Fibroblast of skin of abdomen (primary cell): Measurements from ENCODE around the gene MLPH.
A peak's percentile ranks its signal among the peaks of the same experiment; 100 is the strongest.

Source experiments
- DNase-seq: peaks from one replicate; pipeline ENCODE4 v3.0.0-alpha.2; 2013

Gene MLPH

GRCh38 chr2:237527233-237527632 is 40.2 kb downstream of the MLPH start:
- DNase-seq: no peak

GRCh38 chr2:237527766-237528165 is 40.7 kb downstream of the MLPH start:
- DNase-seq: no peak

DNA sequence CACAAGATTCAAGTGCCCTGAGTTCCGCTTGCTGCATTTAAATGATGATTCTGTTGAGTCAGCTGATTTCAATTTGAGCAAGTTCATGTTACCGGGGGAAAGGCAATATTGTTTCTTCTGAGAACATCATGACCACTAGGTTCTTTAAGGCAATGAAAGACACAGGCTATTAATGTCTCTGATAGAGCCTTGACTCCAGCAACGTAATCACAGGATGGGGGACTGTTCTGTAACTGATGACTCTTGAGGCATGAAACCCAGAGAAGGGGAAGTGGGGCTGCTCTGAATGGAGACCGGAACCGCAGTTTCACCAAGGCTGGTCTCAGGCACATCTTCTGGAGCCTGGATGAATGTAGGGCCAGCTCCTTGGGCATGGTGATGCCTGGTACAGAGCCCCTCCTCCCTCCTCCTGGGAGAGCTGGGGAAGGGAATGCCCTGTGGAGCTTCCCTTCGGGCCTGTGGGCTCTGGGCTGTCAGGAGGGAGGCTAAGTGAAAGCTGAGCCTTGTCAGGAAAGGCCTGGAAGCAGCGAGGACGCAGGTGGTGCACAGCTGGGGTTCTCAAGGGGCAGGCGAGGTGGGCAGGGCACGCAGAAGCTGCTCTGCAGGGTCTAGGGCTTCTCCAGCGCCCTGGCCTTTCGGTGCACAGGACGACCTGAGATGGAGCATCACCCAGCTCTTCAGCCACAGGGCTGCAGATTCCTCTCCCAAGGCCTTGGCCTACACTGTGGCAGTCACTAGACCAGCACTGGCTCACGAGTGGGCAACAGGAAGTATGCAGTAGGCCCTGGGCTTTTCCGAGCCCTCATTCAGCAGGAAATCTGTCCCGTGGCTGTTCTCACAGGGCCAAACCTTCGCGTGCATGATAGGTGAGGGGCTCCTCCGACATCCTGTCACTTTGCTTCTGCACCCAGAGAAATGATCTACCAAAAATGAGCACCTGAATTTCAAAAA is 42.7 kb downstream of the MLPH start:
- no peak for DNase-seq

DNA sequence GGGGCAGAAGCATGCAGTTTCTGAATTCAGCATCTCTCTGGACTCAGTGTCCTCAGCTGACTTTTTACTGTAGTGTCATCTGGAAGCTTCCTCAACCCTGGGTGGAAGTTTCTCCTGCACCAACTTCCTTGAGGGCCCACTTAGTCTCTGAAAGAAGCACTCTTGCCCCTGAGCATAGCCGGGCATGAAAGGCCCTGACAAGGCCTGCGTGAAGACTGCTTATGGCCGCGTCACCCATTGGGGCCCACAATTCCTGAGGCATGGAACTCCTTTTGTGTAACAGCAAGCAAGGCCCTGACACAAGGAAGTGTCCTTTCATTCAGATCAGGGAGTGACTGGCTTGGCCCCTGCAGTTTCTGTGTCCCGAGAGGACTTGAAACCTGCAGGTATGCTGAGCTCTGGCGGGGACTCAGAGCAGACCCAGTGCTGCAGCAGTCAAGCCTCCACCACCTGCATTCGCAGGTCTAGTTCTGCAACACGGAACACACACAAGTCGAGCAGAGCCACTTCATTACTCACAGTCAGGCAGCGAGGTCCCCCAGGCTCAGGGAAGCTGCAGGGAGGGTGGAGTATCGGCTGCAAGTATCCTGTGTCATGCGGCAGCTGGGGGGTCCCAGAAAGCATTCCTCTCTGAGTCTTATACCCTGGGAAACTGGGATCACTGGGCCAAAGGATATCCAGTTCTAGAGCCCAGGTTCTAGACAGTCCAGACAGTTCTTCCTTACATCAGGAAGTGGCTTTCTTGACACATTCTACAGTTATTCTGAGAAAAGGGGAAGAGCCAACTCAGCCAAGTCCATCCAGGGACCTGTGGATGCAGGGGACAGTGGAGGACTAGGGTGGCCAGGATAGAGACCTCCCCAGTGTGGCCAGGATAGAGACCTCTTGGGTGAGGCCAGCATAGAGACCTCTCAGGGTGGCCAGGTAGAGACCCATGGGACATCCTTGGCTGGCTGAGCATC is 43.7 kb downstream of the MLPH start:
- peak; percentile 13 for DNase-seq

DNA sequence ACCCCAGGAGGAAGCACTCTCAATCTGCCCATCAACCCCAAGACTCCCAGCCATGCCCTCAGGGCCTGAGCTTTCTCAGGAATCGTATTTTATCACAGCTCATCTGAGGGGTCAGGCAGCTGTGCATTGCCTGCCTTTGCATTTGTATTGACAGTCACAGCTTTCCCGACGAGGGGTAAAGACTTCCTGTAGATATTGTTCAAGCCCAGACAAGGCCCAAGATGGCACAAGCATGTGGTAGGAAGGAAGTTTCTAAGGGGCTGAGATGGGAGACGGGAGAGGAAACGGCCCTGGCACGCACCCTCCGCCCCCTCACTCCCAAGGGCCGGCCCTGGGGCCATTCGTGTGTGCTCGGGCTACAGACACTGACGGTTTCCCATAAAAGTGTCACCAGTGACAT is 45.1 kb downstream of the MLPH start:
- no peak for DNase-seq

DNA sequence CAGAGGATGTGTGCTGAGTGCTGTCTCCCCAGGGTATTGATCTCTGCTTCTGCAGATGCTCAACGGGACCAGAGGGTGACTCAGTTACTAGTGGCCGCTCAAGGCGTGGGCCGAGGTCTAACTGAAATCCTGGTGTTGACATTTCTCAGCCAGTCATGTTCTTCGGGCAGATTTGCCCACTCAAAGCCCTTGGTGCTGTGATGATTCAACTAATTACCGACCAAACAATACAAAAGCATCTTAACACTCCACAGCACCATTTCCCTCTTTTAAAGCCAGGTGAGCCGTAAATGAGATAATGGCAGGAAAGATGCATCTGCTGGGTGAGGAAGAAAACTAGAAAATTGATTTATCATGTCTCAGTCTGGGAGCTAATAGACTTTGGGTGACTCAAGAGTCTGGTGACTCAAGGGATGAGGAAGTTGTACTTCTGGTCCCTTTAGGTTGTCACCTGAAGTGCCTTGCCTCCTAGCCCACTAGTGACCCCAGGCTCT is 46.7 kb downstream of the MLPH start:
- peak; percentile 9 for DNase-seq

DNA sequence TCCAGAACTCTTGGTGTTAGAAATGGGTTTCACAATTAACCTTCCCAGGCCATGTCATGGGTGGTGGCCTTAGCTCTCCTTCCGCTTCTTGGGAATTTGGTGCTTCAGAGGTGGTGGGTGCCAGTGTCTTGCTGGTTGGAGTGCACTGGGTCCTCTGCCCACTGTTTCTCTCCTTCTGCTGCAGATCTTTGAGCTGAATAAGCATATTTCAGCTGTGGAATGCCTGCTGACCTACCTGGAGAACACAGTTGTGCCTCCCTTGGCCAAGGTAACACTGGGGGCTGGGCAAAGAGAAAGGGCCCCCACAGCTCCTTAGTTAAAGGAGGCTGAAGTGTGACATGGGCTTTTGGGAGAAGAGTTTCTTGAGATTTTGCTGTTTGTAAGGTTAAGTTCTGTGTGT is 47.3 kb downstream of the MLPH start:
- DNase-seq: no peak

DNA sequence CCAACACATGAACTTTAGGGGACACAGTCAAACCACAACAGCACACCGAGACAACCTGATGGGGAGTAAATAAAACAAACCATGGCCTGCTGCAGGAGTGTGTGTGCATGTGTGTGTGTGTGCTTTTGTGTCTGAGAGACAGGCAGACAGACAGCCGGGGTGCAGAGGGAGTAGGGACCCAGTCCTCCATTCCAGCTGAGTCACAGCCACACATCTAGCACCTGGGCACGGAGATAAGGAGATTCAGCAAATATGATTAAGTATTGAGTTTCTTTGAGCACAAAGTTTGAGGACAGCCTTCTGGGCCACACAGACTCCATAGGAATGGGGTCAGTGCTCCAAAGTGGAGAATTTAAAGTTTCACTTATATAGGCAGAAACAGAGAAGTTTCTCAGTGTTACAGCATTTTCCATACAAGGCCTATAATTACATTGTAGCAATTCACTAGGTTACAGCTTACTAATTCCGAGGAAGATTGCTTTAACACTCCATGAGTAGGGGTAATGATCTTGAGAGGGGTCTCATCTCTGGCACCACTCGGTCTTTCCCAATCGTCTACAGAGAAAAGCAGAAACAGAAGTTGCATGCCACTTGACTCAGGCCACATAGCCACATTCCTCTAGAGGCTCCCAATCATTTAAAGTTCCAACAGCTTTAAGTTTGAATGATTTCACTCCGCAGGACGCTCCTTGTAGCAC is 48.5 kb downstream of the MLPH start:
- DNase-seq: no peak

GRCh38 chr2:237536083-237536415 is 49.0 kb downstream of the MLPH start:
- no peak for DNase-seq

- no peak for DNase-seq
Observed at GRCh38 chr2:237536617-237537016, 49.6 kb downstream of the MLPH start.

GRCh38 chr2:237538001-237538720 is 51.1 kb downstream of the MLPH start:
- peak; percentile 6 for DNase-seq

DNA sequence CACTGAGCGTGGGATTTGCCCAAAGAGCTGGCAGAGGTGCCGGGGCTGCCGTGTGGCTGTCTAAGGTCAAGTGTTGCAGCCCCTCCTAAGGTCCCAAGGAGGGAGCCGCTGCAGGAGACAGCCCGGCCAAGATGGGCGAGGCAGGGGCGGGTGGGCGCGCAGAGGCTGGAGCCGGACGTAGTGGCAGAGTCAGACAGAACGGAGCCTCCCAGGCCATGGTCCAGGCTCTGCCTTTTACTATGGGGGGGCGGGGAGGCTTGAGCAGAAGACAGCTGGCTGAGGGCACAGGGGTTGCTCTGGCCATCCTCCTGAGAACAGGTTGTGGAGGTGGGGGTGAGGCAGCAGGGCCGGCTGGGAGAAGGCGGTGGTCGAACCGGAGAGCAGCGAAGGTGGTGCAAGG is 51.9 kb downstream of the MLPH start:
- no peak for DNase-seq

GRCh38 chr2:237539681-237540080 is 52.6 kb downstream of the MLPH start:
- no peak for DNase-seq

GRCh38 chr2:237540223-237540775 is 53.2 kb downstream of the MLPH start:
- no peak for DNase-seq

GRCh38 chr2:237540823-237541222 is 53.8 kb downstream of the MLPH start:
- peak; percentile 52 for DNase-seq

DNA sequence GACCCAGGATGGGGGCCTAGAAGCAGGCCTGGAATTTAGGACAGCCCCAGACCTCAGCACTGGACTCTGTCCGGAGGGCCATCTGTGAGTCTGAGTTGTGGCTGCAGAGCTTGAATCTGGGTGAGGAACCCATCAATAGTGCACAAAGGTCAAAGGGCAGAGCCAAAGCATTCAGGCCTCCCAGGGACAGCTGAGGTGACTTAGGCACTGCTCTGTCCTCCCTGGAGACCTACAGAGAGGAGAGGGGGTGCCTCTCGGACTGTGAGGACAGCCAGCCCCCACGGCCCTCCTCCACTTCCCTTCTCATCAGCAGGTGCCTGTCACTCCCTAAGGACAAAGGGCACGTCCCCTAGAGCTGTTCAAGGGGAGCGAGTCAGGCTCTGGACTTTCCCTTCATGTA is 54.2 kb downstream of the MLPH start:
- no peak for DNase-seq

- DNase-seq: no peak
Observed at GRCh38 chr2:237542001-237542704, 55.1 kb downstream of the MLPH start.

DNA sequence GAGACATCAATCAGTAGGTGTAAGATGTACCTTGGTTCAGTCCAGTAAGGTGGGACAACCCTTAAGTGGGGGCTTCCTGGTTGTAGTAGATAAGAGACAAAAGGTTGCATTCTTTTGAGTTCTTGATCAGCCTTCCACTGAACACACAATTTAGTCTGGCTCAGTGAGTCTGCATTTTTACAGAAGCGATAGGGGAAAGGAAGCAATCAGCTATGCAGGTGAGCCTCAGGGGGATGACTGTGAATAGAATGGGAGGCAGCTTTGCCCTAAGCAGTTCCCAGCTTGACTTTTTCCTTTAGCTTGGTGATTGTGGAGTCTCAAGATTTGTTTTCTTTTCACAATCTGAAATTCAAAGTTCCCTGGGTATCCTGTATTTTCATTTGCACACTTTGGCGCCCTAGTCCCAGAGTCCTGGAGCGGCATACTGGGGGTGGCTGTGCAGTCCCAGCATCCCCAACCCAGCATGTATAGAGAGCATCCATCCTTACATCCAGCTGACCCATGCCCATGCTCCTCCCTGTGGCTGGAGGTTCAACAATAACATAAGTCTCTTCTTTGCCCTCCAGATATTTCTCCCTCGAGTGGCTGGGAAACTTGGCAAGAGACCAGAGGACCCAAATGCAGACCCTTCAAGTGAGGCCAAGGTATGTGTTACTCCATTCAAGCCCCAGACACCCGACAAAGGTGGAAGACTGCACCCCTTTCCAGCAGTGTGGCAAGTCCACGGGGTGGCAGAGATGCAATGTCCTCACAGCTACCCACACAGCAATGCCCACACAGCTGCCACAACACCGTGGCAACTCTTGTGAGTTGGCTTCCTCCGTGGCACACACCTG is 59.2 kb downstream of the MLPH start:
- no peak for DNase-seq

- DNase-seq: no peak
Observed at GRCh38 chr2:237546876-237547395, 59.9 kb downstream of the MLPH start.
